Thyroid gland (tissue), 4 donors: ENCODE data around the gene DDRGK1.

Experiments used
- POLR2A ChIP-seq, 2 donors: fragments of 450-650 bp; IDR thresholded peaks; one replicate each; pipeline ENCODE4 v1.6.1; 2017; ENCODE audit warnings: antibody characterized with exemption in 2 of 2, mild to moderate bottlenecking in 2 of 2, moderate library complexity in 1 of 2
- TF ChIP-seq, protein P1 (sequence below), 6 experiments: fragments of 200-600 bp in 3 of 6; fragments of 450-650 bp in 3 of 6; sonication (generic) in 3 of 6; IDR thresholded peaks; one replicate each; pipeline ENCODE4 v1.5.1; 2016 to 2019; ENCODE audit warnings: antibody characterized with exemption in 6 of 6, mild to moderate bottlenecking in 2 of 6, inconsistent platforms in 1 of 6, moderate library complexity in 1 of 6

DNA sequence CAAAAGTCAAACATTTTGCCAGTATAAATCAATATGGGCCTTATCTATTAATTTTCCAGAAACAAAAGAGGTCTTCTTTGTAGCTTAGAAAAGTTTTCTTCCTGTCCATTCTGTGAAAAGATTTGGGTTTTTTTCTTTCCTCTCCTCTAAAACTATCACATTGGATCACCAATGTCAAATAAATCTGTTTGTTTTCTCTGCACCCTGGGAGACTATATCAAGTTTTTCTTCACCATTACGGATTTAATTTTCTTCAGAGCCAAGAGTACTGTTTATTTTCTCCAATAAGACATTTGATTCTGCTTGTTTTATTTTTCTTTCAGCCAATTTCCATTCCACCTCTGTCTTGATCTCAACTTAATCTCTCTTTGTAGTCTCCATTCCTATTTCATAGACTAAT lies 29.2 kb downstream of the DDRGK1 start:
- TF ChIP-seq POLR2A (IDR thresholded peaks at IDR 0.05): no peak
- TF ChIP-seq, protein P1, sequence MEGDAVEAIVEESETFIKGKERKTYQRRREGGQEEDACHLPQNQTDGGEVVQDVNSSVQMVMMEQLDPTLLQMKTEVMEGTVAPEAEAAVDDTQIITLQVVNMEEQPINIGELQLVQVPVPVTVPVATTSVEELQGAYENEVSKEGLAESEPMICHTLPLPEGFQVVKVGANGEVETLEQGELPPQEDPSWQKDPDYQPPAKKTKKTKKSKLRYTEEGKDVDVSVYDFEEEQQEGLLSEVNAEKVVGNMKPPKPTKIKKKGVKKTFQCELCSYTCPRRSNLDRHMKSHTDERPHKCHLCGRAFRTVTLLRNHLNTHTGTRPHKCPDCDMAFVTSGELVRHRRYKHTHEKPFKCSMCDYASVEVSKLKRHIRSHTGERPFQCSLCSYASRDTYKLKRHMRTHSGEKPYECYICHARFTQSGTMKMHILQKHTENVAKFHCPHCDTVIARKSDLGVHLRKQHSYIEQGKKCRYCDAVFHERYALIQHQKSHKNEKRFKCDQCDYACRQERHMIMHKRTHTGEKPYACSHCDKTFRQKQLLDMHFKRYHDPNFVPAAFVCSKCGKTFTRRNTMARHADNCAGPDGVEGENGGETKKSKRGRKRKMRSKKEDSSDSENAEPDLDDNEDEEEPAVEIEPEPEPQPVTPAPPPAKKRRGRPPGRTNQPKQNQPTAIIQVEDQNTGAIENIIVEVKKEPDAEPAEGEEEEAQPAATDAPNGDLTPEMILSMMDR (IDR thresholded peaks at IDR 0.05): no peak
